ENCODE results near the gene HSPA4. TPM values are rescaled to one million over a fixed set of nuclear protein-coding genes. Genes with fewer than 3 reads are reported as not detected.

The HSPA4 gene
- total and polyA plus RNA-seq, 2 of the 13 experiments (the other 11 are each of a cell fraction or from before 2014, with no cell fraction given), result 36.6 to 231 TPM

DNA sequence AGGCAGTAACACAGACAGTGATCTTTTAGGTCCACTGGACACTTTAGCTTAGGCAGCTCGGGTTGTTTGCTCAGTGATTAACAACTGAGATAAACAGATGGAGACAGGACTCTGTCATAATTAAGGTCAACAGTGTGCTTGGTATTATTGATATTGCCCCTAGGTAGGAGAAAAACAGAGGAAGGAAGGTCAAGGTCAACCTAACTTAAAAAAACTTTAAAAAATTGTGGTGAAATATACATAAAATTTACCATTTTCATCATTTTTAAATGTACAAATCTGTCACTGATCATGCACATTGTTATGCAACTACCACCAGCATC, 2.1 kb upstream of the HSPA4 start (continued):
- TF ChIP-seq, protein P1, sequence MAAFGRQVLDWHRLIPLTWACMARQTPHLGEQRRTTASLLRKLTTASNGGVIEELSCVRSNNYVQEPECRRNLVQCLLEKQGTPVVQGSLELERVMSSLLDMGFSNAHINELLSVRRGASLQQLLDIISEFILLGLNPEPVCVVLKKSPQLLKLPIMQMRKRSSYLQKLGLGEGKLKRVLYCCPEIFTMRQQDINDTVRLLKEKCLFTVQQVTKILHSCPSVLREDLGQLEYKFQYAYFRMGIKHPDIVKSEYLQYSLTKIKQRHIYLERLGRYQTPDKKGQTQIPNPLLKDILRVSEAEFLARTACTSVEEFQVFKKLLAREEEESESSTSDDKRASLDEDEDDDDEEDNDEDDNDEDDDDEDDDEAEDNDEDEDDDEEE (CRISPR knock-in tag; IDR thresholded peaks at IDR 0.05), result no peak
- no peak for TF ChIP-seq MXI1 (IDR thresholded peaks at IDR 0.05; ENCODE audit: borderline replicate concordance, low read depth, low read length)
- no peak for TF ChIP-seq ZBTB8A (CRISPR knock-in tag; IDR thresholded peaks at IDR 0.05; ENCODE audit: borderline replicate concordance, low read depth)
- TF ChIP-seq ZFAT (CRISPR knock-in tag; conservative IDR thresholded peaks at IDR 0.05), result no peak
- TF ChIP-seq, protein P2, sequence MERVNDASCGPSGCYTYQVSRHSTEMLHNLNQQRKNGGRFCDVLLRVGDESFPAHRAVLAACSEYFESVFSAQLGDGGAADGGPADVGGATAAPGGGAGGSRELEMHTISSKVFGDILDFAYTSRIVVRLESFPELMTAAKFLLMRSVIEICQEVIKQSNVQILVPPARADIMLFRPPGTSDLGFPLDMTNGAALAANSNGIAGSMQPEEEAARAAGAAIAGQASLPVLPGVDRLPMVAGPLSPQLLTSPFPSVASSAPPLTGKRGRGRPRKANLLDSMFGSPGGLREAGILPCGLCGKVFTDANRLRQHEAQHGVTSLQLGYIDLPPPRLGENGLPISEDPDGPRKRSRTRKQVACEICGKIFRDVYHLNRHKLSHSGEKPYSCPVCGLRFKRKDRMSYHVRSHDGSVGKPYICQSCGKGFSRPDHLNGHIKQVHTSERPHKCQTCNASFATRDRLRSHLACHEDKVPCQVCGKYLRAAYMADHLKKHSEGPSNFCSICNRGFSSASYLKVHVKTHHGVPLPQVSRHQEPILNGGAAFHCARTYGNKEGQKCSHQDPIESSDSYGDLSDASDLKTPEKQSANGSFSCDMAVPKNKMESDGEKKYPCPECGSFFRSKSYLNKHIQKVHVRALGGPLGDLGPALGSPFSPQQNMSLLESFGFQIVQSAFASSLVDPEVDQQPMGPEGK (CRISPR knock-in tag; IDR thresholded peaks at IDR 0.05), result peak; percentile 48
- TF ChIP-seq ZNF614 (CRISPR knock-in tag; IDR thresholded peaks at IDR 0.05; ENCODE audit: borderline replicate concordance), result peak; percentile 89
- peak; percentile 90; the same call in 1 of the 2 replicates for TF ChIP-seq SOX5 (CRISPR knock-in tag; IDR thresholded peaks at IDR 0.05; ENCODE audit: borderline replicate concordance)
- peak; percentile 61 for TF ChIP-seq THAP11 (CRISPR knock-in tag; IDR thresholded peaks at IDR 0.05)
- TF ChIP-seq NR2F6 (IDR thresholded peaks at IDR 0.05), result peak; percentile 97
- peak; percentile 98 for TF ChIP-seq NR2F6 (CRISPR knock-in tag; IDR thresholded peaks at IDR 0.05)
- TF ChIP-seq, protein P3, sequence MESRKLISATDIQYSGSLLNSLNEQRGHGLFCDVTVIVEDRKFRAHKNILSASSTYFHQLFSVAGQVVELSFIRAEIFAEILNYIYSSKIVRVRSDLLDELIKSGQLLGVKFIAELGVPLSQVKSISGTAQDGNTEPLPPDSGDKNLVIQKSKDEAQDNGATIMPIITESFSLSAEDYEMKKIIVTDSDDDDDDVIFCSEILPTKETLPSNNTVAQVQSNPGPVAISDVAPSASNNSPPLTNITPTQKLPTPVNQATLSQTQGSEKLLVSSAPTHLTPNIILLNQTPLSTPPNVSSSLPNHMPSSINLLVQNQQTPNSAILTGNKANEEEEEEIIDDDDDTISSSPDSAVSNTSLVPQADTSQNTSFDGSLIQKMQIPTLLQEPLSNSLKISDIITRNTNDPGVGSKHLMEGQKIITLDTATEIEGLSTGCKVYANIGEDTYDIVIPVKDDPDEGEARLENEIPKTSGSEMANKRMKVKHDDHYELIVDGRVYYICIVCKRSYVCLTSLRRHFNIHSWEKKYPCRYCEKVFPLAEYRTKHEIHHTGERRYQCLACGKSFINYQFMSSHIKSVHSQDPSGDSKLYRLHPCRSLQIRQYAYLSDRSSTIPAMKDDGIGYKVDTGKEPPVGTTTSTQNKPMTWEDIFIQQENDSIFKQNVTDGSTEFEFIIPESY (CRISPR knock-in tag; IDR thresholded peaks at IDR 0.05), result 0 out of 2 replicates have a peak, but pooled peaks have one; percentile 25
- no peak for TF ChIP-seq U2AF1 (optimal IDR thresholded peaks at IDR 0.05; ENCODE audit: low read depth, low read length)
- peak; percentile 68; the same call in 1 of the 2 replicates for TF ChIP-seq NR2C2 (CRISPR knock-in tag; IDR thresholded peaks at IDR 0.05; ENCODE audit: borderline replicate concordance)
- TF ChIP-seq, protein P4, sequence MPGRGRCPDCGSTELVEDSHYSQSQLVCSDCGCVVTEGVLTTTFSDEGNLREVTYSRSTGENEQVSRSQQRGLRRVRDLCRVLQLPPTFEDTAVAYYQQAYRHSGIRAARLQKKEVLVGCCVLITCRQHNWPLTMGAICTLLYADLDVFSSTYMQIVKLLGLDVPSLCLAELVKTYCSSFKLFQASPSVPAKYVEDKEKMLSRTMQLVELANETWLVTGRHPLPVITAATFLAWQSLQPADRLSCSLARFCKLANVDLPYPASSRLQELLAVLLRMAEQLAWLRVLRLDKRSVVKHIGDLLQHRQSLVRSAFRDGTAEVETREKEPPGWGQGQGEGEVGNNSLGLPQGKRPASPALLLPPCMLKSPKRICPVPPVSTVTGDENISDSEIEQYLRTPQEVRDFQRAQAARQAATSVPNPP (CRISPR knock-in tag; IDR thresholded peaks at IDR 0.05), result no peak
- TF ChIP-seq, protein P5, sequence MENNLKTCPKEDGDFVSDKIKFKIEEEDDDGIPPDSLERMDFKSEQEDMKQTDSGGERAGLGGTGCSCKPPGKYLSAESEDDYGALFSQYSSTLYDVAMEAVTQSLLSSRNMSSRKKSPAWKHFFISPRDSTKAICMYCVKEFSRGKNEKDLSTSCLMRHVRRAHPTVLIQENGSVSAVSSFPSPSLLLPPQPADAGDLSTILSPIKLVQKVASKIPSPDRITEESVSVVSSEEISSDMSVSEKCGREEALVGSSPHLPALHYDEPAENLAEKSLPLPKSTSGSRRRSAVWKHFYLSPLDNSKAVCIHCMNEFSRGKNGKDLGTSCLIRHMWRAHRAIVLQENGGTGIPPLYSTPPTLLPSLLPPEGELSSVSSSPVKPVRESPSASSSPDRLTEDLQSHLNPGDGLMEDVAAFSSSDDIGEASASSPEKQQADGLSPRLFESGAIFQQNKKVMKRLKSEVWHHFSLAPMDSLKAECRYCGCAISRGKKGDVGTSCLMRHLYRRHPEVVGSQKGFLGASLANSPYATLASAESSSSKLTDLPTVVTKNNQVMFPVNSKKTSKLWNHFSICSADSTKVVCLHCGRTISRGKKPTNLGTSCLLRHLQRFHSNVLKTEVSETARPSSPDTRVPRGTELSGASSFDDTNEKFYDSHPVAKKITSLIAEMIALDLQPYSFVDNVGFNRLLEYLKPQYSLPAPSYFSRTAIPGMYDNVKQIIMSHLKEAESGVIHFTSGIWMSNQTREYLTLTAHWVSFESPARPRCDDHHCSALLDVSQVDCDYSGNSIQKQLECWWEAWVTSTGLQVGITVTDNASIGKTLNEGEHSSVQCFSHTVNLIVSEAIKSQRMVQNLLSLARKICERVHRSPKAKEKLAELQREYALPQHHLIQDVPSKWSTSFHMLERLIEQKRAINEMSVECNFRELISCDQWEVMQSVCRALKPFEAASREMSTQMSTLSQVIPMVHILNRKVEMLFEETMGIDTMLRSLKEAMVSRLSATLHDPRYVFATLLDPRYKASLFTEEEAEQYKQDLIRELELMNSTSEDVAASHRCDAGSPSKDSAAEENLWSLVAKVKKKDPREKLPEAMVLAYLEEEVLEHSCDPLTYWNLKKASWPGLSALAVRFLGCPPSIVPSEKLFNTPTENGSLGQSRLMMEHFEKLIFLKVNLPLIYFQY (CRISPR knock-in tag; IDR thresholded peaks at IDR 0.05; ENCODE audit: borderline replicate concordance), result 0 out of 2 replicates have a peak, but pooled peaks have one; percentile 24
- TF ChIP-seq, protein P6, sequence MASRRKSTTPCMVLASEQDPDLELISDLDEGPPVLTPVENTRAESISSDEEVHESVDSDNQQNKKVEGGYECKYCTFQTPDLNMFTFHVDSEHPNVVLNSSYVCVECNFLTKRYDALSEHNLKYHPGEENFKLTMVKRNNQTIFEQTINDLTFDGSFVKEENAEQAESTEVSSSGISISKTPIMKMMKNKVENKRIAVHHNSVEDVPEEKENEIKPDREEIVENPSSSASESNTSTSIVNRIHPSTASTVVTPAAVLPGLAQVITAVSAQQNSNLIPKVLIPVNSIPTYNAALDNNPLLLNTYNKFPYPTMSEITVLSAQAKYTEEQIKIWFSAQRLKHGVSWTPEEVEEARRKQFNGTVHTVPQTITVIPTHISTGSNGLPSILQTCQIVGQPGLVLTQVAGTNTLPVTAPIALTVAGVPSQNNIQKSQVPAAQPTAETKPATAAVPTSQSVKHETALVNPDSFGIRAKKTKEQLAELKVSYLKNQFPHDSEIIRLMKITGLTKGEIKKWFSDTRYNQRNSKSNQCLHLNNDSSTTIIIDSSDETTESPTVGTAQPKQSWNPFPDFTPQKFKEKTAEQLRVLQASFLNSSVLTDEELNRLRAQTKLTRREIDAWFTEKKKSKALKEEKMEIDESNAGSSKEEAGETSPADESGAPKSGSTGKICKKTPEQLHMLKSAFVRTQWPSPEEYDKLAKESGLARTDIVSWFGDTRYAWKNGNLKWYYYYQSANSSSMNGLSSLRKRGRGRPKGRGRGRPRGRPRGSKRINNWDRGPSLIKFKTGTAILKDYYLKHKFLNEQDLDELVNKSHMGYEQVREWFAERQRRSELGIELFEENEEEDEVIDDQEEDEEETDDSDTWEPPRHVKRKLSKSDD (CRISPR knock-in tag; IDR thresholded peaks at IDR 0.05; ENCODE audit: low read depth), result no peak
- TF ChIP-seq ZNF761 (CRISPR knock-in tag; conservative IDR thresholded peaks at IDR 0.05), result no peak
